H4 (cell line): ENCODE measurements around the gene STARD3. TPM values are rescaled to one million over a fixed set of nuclear protein-coding genes. Genes with fewer than 3 reads are reported as not detected.

Experiments used
- DNase-seq: peaks from one replicate; pipeline ENCODE4 v3.0.0-alpha.2; 2015; ENCODE audit warnings: low spot score
- total RNA-seq: library from RNA; depleted of rRNA; stranded (reverse); fragments of >200 nt; shearing (Covaris generic); gene quantifications from 2 replicates; pipeline ENCODE4 v1.2.3, GENCODE V29; 2014

Gene STARD3
- total RNA-seq, 1 experiment from 2014 or later: 22.9 TPM

DNA sequence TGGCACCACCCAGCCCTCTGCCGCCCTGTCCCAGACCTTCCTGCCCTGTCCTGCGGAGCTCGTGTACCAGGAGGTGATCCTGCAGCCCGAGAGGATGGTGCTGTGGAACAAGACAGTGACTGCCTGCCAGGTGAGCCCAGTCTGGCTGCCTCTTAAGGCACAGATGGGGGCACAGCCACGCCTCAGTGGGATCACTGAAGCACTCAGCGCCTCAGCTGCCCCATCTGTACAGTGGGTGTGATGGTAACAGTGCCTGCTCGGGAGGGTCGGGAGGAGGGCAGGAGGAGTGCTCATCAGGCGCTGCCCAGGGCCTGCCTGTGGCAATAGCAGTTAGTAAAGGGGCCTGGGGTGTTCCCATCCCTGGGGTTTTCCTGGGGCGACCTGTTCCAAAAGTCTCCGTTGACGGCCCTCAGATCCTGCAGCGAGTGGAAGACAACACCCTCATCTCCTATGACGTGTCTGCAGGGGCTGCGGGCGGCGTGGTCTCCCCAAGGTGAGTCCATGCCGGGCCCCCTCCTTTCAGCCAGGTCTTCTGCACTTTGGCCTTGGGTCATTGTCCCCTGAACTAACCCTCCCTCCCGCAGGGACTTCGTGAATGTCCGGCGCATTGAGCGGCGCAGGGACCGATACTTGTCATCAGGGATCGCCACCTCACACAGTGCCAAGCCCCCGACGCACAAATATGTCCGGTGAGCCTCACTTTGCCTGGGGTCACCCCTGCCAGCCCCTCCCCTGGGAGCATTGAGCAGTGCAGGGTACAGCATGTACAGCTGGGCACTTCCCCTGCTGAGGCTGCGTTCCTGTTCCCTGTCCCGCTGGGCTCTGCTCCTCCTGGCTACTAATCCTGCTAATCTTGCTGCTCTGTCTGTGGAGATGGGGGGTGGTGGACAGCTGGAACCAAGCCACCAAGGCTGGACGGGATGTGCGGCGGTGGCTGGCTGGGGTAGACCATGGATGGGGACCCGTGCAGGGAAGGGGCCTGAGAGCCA lies 23.7 kb downstream of the STARD3 start:
- DNase-seq: no peak

GRCh38 chr17:39661744-39662541 lies 25.0 kb downstream of the STARD3 start:
- no peak for DNase-seq

GRCh38 chr17:39662551-39663339 lies 25.8 kb downstream of the STARD3 start:
- DNase-seq: no peak

DNA sequence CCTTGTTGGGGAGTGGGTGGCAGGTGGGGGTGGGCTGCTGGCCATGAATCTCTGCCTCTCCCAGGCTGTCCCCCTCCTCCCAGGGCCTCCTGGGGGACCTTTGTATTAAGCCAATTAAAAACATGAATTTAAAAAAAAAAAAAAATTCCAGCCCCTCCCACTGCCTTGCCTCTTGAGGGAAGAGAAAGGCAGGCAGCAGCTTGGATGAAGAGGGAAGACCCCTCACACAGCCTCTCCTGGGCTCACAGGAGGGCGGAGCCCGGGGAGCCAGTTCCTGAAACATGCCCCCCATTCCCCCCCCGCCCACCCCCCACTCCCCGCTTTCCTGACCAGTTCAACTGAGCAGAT lies 26.4 kb downstream of the STARD3 start:
- no peak for DNase-seq

- no peak for DNase-seq
Measured at GRCh38 chr17:39663688-39664580, 27.0 kb downstream of the STARD3 start.

- no peak for DNase-seq
Measured at GRCh38 chr17:39664581-39665561, 27.9 kb downstream of the STARD3 start, which contains the start of gene TCAP. TSS of gene TCAP (plus strand) at chr17:39665349. CDS start at chr17:39665360, 11 bp downstream.

DNA sequence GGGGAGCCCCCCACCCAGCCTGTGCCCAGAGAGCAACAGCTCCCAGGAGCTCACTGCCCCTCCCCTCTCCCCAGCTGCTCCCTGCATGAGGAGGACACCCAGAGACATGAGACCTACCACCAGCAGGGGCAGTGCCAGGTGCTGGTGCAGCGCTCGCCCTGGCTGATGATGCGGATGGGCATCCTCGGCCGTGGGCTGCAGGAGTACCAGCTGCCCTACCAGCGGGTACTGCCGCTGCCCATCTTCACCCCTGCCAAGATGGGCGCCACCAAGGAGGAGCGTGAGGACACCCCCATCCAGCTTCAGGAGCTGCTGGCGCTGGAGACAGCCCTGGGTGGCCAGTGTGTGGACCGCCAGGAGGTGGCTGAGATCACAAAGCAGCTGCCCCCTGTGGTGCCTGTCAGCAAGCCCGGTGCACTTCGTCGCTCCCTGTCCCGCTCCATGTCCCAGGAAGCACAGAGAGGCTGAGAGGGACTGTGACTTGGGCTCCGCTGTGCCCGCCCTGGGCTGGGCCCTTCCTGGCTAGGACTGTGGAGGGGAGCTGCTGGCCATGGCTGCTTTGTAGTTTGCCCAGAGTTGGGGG lies 28.8 kb downstream of the STARD3 start:
- DNase-seq: no peak

GRCh38 chr17:39666231-39666600 lies 29.3 kb downstream of the STARD3 start:
- DNase-seq: no peak

- DNase-seq: no peak
Measured at GRCh38 chr17:39666601-39667261, 29.8 kb downstream of the STARD3 start.

DNA sequence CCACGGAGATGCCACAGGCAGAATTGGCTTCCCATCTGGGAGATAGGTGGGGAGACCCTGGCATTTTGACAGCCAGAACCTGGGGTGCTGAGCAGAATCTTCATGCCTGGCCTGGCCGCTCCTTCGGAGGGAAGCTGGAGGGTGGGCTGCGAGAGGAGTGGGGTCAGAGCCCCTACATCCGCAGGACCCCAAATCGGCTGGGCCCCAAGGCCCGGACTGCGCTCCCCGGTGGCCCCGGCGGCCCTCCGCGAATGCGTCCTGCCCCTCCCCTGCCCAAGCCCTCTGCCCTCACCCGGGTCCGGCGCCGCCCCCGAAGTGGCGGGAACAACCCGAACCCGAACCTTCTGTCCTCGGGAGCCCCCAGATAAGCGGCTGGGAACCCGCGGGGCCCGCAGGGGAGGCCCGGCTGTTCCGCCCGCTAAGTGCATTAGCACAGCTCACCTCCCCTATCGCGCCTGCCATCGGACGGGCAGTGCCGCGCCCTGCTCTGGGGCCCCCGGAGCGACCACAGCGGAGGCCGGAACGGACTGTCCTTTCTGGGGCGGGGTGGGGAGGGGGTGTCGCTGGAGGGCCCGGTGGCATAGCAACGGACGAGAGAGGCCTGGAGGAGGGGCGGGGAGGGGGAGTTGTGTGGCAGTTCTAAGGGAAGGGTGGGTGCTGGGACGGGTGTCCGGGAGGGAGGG lies 30.5 kb downstream of the STARD3 start:
- no peak for DNase-seq

- DNase-seq: no peak
Measured at GRCh38 chr17:39667945-39668924, 31.3 kb downstream of the STARD3 start, which contains the start of gene PNMT. TSS of gene PNMT (plus strand) at chr17:39668453. CDS start at chr17:39668476, 23 bp downstream.

- no peak for DNase-seq
Measured at GRCh38 chr17:39669897-39670735, 33.2 kb downstream of the STARD3 start.

DNA sequence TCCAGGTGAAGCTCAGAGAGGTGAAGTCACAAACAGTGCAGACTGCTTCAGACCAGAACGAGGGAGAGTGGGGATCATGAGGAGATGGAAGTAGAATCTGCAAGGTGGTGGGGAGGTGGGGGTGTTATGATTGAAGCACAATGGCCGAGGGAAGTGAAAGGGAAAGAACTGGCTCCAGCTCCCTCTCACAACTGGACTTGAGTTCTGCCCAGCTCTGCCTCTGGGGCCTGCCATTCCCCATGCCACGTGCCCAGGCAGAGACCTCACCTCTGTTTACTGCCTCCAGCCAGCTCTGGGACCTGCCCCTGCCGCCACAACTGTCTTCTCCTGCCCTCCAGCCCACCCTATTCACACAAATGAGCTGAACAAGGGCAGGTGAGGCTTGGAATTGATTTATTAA lies 33.8 kb downstream of the STARD3 start:
- no peak for DNase-seq

- no peak for DNase-seq
Measured at GRCh38 chr17:39671651-39672521, 34.9 kb downstream of the STARD3 start.
